Dendritic cell treated with granulocyte-macrophage colony-stimulating factor and Interleukin-4, amounts not matched to agents 40 ng/mL and 50 ng/mL, for 4 days (primary cell): Measurements from ENCODE around the gene EME2.

Experiments used
- H3K27ac Mint-ChIP-seq: one replicate; pipeline ENCODE4 v1.8.0; 2022; ENCODE audit warnings: mild to moderate bottlenecking, mixed read lengths
- H3K27me3 Mint-ChIP-seq: one replicate; pipeline ENCODE4 v1.8.0; 2022; ENCODE audit warnings: mild to moderate bottlenecking, mixed read lengths
- H3K36me3 Mint-ChIP-seq: one replicate; pipeline ENCODE4 v1.8.0; 2022; ENCODE audit warnings: low read depth, mixed read lengths
- H3K4me1 Mint-ChIP-seq: one replicate; pipeline ENCODE4 v1.8.0; 2022; ENCODE audit warnings: low read depth, mixed read lengths
- H3K4me3 Mint-ChIP-seq: one replicate; pipeline ENCODE4 v1.8.0; 2022; ENCODE audit warnings: mild to moderate bottlenecking, moderate library complexity, mixed read lengths
- H3K9me3 Mint-ChIP-seq: one replicate; pipeline ENCODE4 v1.8.0; 2022; ENCODE audit warnings: mixed read lengths
- intact Hi-C: fragments of 100-400 bp; cut with micrococcal nuclease; formaldehyde crosslinking; loops from one replicate; pipeline ENCODE4 v1.15.0; 2022

The EME2 gene

GRCh38 chr16:1754204-1754603 lies 18.4 kb upstream of the EME2 start:
- Mint-ChIP-seq H3K9me3 (no peaks in the 10 kb centered on the region), H3K27ac (no peak overlapping the region), H3K27me3 (no peaks in the 10 kb centered on the region), H3K4me1 (no peaks in the 10 kb centered on the region), H3K4me3 (no peak overlapping the region), H3K36me3 (peaks cover 100% of the 10 kb centered on the region)
- intact Hi-C loops, result no loop called here

GRCh38 chr16:1757714-1758461 lies 14.7 kb upstream of the EME2 start:
- H3K27ac Mint-ChIP-seq, result no peak overlapping the region

GRCh38 chr16:1758923-1759322 lies 13.7 kb upstream of the EME2 start:
- no peak overlapping the region for H3K27ac Mint-ChIP-seq
- H3K4me3 Mint-ChIP-seq, result no peak overlapping the region
- no peaks in the 10 kb centered on the region for H3K4me1 Mint-ChIP-seq
- H3K36me3 Mint-ChIP-seq, result peaks cover 100% of the 10 kb centered on the region
- no peaks in the 10 kb centered on the region for H3K27me3 Mint-ChIP-seq
- intact Hi-C loops, result no loop called here
- H3K9me3 Mint-ChIP-seq, result no peaks in the 10 kb centered on the region

More at GRCh38 chr16:1757714-1758461, 14.7 kb upstream of the EME2 start:
- H3K4me1 Mint-ChIP-seq, result no peaks in the 10 kb centered on the region
- intact Hi-C loops, result no loop called here
- H3K4me3 Mint-ChIP-seq, result no peak overlapping the region
- no peaks in the 10 kb centered on the region for H3K27me3 Mint-ChIP-seq
- H3K9me3 Mint-ChIP-seq, result no peaks in the 10 kb centered on the region
- H3K36me3 Mint-ChIP-seq, result peaks cover 100% of the 10 kb centered on the region

GRCh38 chr16:1759511-1759910 lies 13.1 kb upstream of the EME2 start:
- H3K27me3 Mint-ChIP-seq, result no peaks in the 10 kb centered on the region
- peaks cover 100% of the 10 kb centered on the region for H3K36me3 Mint-ChIP-seq
- no peak overlapping the region for H3K4me3 Mint-ChIP-seq
- no peak overlapping the region for H3K27ac Mint-ChIP-seq
- no peaks in the 10 kb centered on the region for H3K4me1 Mint-ChIP-seq
- H3K9me3 Mint-ChIP-seq, result no peaks in the 10 kb centered on the region
- intact Hi-C loops, result no loop called here

GRCh38 chr16:1760911-1761310 lies 11.7 kb upstream of the EME2 start:
- Mint-ChIP-seq H3K4me3 (no peak overlapping the region), H3K9me3 (no peaks in the 10 kb centered on the region), H3K4me1 (no peaks in the 10 kb centered on the region), H3K27ac (no peak overlapping the region), H3K27me3 (no peaks in the 10 kb centered on the region), H3K36me3 (peaks cover 100% of the 10 kb centered on the region)
- intact Hi-C loops, result no loop called here

DNA sequence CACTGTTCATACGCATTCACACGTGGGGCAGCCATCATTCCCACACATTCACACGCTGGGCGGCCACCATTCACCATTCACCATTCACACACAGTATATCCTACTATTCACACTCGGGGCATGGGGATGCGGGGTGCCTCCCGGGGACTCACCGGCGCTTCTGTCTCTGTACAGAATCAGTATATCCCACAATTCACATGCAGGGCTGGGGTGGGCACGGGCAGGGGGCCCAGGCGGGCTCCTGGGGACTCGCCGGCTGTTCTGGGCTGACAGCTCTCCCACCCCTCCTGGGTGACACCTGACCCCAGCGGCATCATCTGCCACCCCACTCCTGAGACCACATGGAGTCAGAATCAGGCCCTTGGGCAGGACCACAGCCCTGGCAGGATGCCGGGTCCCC lies 10.9 kb upstream of the EME2 start:
- H3K9me3 Mint-ChIP-seq, result no peaks in the 10 kb centered on the region
- H3K27ac Mint-ChIP-seq, result no peak overlapping the region
- H3K27me3 Mint-ChIP-seq, result no peaks in the 10 kb centered on the region
- H3K36me3 Mint-ChIP-seq, result peaks cover 100% of the 10 kb centered on the region
- intact Hi-C loops, result no loop called here
- no peak overlapping the region for H3K4me3 Mint-ChIP-seq
- H3K4me1 Mint-ChIP-seq, result no peaks in the 10 kb centered on the region

DNA sequence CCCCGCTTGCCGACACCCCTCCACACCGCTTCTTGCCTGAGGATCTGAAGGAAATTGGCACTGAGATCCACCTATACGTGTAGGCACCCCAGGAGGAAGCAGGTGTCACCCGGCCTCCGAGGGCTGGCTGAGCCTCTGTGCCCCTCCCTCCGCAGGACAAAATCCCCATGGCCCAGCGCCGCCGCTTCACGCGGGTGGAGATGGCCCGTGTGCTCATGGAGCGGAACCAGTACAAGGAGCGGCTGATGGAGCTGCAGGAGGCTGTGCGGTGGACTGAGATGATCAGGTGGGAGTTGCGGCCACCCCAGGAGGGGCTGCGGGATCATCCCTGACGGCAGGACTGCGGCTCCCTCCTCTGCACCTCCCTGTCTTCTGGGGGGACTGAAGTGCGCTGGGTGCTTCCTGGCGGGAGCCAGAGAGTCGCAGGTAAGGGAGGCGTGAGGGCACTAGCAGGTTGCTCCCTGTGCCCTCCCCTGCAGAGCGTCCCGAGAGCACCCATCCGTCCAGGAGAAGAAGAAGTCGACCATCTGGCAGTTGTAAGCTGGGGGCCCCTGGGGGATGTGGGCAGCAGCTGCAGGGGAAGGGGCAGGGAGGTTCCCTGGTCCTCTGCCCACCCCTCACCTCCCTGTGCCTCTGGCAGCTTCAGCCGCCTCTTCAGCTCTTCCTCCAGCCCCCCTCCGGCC lies 10.3 kb upstream of the EME2 start:
- H3K27me3 Mint-ChIP-seq, result no peaks in the 10 kb centered on the region
- H3K4me1 Mint-ChIP-seq, result no peaks in the 10 kb centered on the region
- H3K36me3 Mint-ChIP-seq, result peaks cover 100% of the 10 kb centered on the region
- H3K27ac Mint-ChIP-seq, result no peak overlapping the region
- no peaks in the 10 kb centered on the region for H3K9me3 Mint-ChIP-seq
- intact Hi-C loops, result no loop called here
- no peak overlapping the region for H3K4me3 Mint-ChIP-seq

- Mint-ChIP-seq H3K4me1 (no peaks in the 10 kb centered on the region), H3K27me3 (no peaks in the 10 kb centered on the region), H3K4me3 (no peak overlapping the region), H3K9me3 (no peaks in the 10 kb centered on the region), H3K27ac (no peak overlapping the region), H3K36me3 (peaks cover 100% of the 10 kb centered on the region)
- intact Hi-C loops, result no loop called here
Measured at GRCh38 chr16:1762879-1763520, 9.6 kb upstream of the EME2 start.

- H3K27ac Mint-ChIP-seq, result no peak overlapping the region
- intact Hi-C loops, result no loop called here
- H3K4me1 Mint-ChIP-seq, result peaks cover under 1% of the 10 kb centered on the region
- H3K9me3 Mint-ChIP-seq, result no peaks in the 10 kb centered on the region
- no peak overlapping the region for H3K4me3 Mint-ChIP-seq
- no peaks in the 10 kb centered on the region for H3K27me3 Mint-ChIP-seq
- H3K36me3 Mint-ChIP-seq, result peaks cover 100% of the 10 kb centered on the region
Measured at GRCh38 chr16:1763521-1764511, 8.8 kb upstream of the EME2 start.

- Mint-ChIP-seq H3K9me3 (no peaks in the 10 kb centered on the region), H3K4me3 (no peak overlapping the region), H3K4me1 (peaks cover 12% of the 10 kb centered on the region), H3K27me3 (no peaks in the 10 kb centered on the region), H3K36me3 (peaks cover 100% of the 10 kb centered on the region), H3K27ac (no peak overlapping the region)
- intact Hi-C loops, result no loop called here
Measured at GRCh38 chr16:1764971-1765370, 7.6 kb upstream of the EME2 start.

DNA sequence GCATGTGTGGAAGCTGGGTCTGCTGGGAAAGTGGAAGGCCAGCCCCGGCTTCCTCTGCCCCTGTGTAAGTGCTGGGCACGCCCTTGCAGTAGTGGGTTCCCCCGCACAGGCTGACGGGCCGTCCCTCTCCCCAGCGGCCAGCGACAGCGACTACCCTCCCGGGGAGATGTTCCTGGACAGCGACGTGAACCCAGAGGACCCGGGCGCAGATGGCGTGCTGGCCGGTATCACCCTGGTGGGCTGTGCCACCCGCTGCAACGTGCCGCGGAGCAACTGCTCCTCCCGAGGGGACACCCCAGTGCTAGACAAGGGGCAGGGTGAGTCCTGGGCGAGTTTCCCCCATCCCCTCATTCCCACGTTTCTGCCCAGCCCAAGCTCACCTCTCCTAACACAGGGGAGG lies 6.8 kb upstream of the EME2 start:
- no peak overlapping the region for H3K4me3 Mint-ChIP-seq
- no peak overlapping the region for H3K27ac Mint-ChIP-seq
- no peaks in the 10 kb centered on the region for H3K9me3 Mint-ChIP-seq
- H3K36me3 Mint-ChIP-seq, result peaks cover 98% of the 10 kb centered on the region
- no peaks in the 10 kb centered on the region for H3K27me3 Mint-ChIP-seq
- H3K4me1 Mint-ChIP-seq, result peaks cover 20% of the 10 kb centered on the region
- intact Hi-C loops, result no loop called here

DNA sequence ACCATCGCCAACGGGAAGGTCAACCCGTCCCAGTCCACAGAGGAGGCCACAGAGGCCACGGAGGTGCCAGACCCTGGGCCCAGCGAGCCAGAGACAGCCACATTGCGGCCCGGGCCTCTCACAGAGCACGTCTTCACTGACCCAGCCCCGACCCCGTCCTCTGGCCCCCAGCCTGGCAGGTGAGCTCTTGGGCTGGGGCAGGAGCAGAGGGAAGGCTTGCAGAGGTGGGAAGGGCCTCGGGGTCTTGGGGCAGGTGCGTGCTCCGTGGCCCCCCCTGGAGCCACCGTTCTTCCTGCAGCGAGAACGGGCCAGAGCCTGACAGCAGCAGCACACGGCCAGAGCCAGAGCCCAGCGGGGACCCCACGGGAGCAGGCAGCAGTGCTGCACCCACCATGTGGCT lies 6.4 kb upstream of the EME2 start:
- peaks cover 94% of the 10 kb centered on the region for H3K36me3 Mint-ChIP-seq
- H3K9me3 Mint-ChIP-seq, result no peaks in the 10 kb centered on the region
- peaks cover 20% of the 10 kb centered on the region for H3K4me1 Mint-ChIP-seq
- H3K4me3 Mint-ChIP-seq, result no peak overlapping the region
- no peak overlapping the region for H3K27ac Mint-ChIP-seq
- intact Hi-C loops, result no loop called here
- no peaks in the 10 kb centered on the region for H3K27me3 Mint-ChIP-seq

DNA sequence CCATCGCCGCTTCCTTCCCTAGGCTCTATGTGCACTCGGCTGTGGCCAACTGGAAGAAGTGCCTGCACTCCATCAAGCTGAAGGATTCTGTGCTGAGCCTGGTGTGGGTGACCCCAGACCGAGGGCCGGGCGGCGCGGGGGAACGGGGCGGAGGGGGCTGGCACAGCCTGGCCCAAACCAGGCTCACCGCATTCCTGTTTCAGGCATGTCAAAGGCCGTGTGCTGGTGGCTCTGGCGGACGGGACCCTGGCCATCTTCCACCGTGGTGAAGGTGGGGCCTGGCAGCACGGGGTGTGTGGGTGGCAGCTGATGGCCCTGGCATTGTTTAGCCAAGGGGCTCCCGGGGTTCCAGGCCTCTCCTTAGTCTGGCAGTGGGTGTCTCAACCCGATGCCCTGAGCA lies 5.9 kb upstream of the EME2 start:
- H3K4me3 Mint-ChIP-seq, result no peak overlapping the region
- no peaks in the 10 kb centered on the region for H3K9me3 Mint-ChIP-seq
- no peak overlapping the region for H3K27ac Mint-ChIP-seq
- peaks cover 91% of the 10 kb centered on the region for H3K36me3 Mint-ChIP-seq
- no peaks in the 10 kb centered on the region for H3K27me3 Mint-ChIP-seq
- H3K4me1 Mint-ChIP-seq, result peaks cover 22% of the 10 kb centered on the region
- intact Hi-C loops, result no loop called here
